Stimulated activated memory B cell treated with anti-CD40 and anti-IgM and Interleukin-4, amounts not matched to agents 10 μg/mL and 1 μg/mL and 100 μg/mL, for 72 hours (primary cell): Measurements from ENCODE around the gene CUL5.
"Not testable (repeated sequence)": the region's sequence is repeated elsewhere in the genome, so short reads cannot be mapped to it uniquely, and the experiment has no call there.

Source experiments
- ATAC-seq: fragments of 150-1000 bp; cut with Tn5 transposase; 2 replicates; pipeline ENCODE4 v1.10.0; 2021
- H3K27ac Mint-ChIP-seq: one replicate; pipeline ENCODE4 v1.8.0; 2022; ENCODE audit warnings: mild to moderate bottlenecking, mixed read lengths
- H3K27me3 Mint-ChIP-seq: one replicate; pipeline ENCODE4 v1.8.0; 2022; ENCODE audit warnings: mixed read lengths
- H3K36me3 Mint-ChIP-seq: one replicate; pipeline ENCODE4 v1.8.0; 2022; ENCODE audit warnings: mixed read lengths
- H3K4me1 Mint-ChIP-seq: one replicate; pipeline ENCODE4 v1.8.0; 2022; ENCODE audit warnings: mixed read lengths
- H3K4me3 Mint-ChIP-seq: one replicate; pipeline ENCODE4 v1.8.0; 2022; ENCODE audit warnings: mild to moderate bottlenecking, moderate library complexity, mixed read lengths
- H3K9me3 Mint-ChIP-seq: one replicate; pipeline ENCODE4 v1.8.0; 2022; ENCODE audit warnings: mixed read lengths

Gene CUL5

DNA sequence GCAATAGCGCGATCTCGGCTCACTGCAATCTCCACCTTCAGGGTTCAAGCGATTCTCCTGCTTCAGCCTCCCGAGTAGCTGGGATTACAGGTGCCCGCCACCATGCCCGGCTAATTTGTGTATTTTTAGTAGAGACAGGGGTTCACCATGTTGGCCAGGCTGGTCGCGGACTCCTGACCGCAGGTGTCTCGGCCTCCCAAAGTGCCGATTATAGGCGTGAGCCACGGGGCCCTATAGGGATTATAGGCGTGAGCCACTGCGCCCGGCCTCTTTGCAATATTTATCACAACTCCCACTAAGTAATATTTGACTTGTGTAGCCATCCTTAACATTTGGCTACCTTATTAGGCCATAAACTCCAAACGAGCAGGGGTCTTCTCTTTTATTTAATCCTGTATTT lies 879 bp upstream of the CUL5 start:
- Mint-ChIP-seq H3K27me3 (no peaks in the 10 kb centered on the region), H3K27ac (no peak overlapping the region), H3K4me1 (peaks cover 19% of the 10 kb centered on the region), H3K9me3 (no peaks in the 10 kb centered on the region), H3K36me3 (peaks cover 4% of the 10 kb centered on the region), H3K4me3 (peak overlapping the region; percentile 99)
- no peak for ATAC-seq

DNA sequence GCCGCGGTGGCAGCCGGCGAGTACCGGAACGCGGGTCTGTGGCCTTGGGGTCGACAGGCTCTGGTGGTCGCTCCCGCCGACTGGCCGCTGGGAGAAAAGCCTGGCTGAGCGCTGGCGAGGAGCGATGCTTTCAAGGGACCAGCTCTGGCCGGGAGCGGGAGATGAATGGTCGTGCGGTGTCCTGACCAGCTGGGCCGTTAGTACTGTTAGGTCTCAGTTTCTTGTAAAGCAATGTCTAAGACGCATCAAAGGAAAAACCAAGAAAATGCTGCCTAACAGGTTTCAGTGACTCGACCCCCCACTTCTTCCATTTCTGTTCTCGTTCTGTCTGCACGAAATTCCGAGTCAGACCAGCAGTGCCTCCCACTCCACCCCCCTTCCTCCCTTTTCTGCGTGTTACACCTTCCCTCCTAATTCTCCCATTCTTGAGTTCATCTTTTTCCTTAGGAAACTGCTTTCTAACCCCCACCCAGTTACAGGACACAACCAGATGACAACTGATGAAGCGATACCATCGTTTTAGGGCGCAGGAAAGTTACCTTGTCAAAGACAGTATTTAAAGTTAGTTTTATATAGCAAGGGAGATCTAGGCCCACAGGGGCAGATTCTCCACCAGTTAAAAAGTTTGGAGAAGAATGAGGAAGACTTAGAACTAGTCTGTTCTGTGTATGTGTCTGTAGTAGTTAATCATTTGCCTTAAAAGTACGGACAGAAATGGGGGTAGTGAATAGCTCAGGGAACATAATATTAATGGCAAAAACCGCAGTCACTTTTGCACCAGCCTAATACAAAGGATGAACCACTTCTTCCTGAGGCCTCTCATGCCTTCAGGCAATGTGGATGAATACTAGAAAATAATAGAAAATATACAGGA lies 1.0 kb downstream of the CUL5 start:
- H3K27ac Mint-ChIP-seq, result peak overlapping the region; percentile 100
- ATAC-seq, result no peak

DNA sequence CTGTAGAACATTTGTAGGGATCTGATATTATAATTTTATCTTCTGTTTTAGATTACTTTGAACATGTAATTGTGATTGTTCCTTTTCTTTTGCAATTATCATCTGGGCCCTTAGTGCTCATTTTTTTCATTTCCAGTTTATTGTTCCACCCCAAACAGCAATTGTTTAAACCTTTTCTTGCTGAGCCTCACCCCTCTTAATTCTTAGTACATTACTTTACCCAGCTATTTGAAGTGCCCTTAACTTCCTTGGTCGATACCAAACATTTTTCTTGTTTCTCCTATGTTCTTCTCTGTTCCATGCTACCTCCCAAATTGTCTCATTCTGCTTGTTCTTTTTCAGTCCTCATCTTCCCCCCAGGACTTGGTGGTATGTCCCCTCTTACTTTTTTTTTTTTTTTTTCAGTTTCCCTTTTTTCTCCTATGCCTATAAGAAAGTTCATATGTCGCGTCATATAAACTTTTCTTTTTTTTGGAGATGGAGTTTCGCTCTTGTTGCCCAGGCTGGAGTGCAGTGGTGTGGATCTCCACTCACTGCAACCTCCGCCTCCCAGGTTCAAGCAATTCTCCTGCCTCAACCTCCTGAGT lies 3.5 kb downstream of the CUL5 start:
- H3K36me3 Mint-ChIP-seq, result peaks cover 22% of the 10 kb centered on the region
- no peak overlapping the region for H3K4me3 Mint-ChIP-seq
- H3K27me3 Mint-ChIP-seq, result no peaks in the 10 kb centered on the region
- H3K9me3 Mint-ChIP-seq, result no peaks in the 10 kb centered on the region
- no peak overlapping the region for H3K27ac Mint-ChIP-seq
- no peak for ATAC-seq
- H3K4me1 Mint-ChIP-seq, result peaks cover 19% of the 10 kb centered on the region

More for the DNA sequence above, 1.0 kb downstream of the CUL5 start:
- Mint-ChIP-seq H3K9me3 (no peaks in the 10 kb centered on the region), H3K4me3 (peak overlapping the region; percentile 99), H3K27me3 (no peaks in the 10 kb centered on the region), H3K4me1 (peaks cover 19% of the 10 kb centered on the region), H3K36me3 (peaks cover 4% of the 10 kb centered on the region)

DNA sequence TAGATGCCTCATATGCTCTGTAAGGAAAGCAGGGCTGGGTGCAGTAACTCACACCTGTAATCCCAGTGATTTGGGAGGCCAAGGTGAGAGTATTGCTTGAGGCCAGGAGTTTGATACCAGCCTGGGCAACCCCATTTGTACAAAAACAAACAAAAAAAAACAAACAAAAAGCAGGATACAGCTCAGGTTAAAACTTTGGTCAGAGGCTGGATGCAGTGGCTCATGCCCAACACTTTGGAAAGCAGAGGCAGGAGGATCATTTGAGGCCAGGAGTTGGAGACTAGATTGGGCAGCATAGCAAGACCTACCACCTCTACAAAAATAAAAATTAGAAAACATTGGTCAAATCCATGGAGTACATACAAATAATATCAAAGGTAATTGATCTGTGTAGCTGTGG lies 7.9 kb downstream of the CUL5 start:
- Mint-ChIP-seq H3K36me3 (peaks cover 18% of the 10 kb centered on the region), H3K27ac (no peak overlapping the region), H3K4me1 (peaks cover 17% of the 10 kb centered on the region), H3K9me3 (no peaks in the 10 kb centered on the region), H3K4me3 (no peak overlapping the region), H3K27me3 (no peaks in the 10 kb centered on the region)
- ATAC-seq, result no peak

GRCh38 chr11:108018708-108019107 lies 10.0 kb downstream of the CUL5 start:
- peaks cover 18% of the 10 kb centered on the region for H3K36me3 Mint-ChIP-seq
- H3K4me3 Mint-ChIP-seq, result no peak overlapping the region
- no peaks in the 10 kb centered on the region for H3K27me3 Mint-ChIP-seq
- no peak for ATAC-seq
- peaks cover 17% of the 10 kb centered on the region for H3K4me1 Mint-ChIP-seq
- no peak overlapping the region for H3K27ac Mint-ChIP-seq
- no peaks in the 10 kb centered on the region for H3K9me3 Mint-ChIP-seq

- H3K4me1 Mint-ChIP-seq, result peaks cover 23% of the 10 kb centered on the region
- H3K27me3 Mint-ChIP-seq, result no peaks in the 10 kb centered on the region
- peaks cover 17% of the 10 kb centered on the region for H3K36me3 Mint-ChIP-seq
- no peak overlapping the region for H3K4me3 Mint-ChIP-seq
- no peak overlapping the region for H3K27ac Mint-ChIP-seq
- ATAC-seq, result no peak
- no peaks in the 10 kb centered on the region for H3K9me3 Mint-ChIP-seq
Measured at GRCh38 chr11:108019870-108020540, 11.3 kb downstream of the CUL5 start.

GRCh38 chr11:108025387-108026080 lies 16.8 kb downstream of the CUL5 start:
- H3K27me3 Mint-ChIP-seq, result no peaks in the 10 kb centered on the region
- no peaks in the 10 kb centered on the region for H3K9me3 Mint-ChIP-seq
- H3K27ac Mint-ChIP-seq, result peak overlapping the region; percentile 73
- H3K4me3 Mint-ChIP-seq, result peak overlapping the region; percentile 32
- peak; percentile 89 for ATAC-seq
- H3K4me1 Mint-ChIP-seq, result peaks cover 47% of the 10 kb centered on the region
- peaks cover 28% of the 10 kb centered on the region for H3K36me3 Mint-ChIP-seq

DNA sequence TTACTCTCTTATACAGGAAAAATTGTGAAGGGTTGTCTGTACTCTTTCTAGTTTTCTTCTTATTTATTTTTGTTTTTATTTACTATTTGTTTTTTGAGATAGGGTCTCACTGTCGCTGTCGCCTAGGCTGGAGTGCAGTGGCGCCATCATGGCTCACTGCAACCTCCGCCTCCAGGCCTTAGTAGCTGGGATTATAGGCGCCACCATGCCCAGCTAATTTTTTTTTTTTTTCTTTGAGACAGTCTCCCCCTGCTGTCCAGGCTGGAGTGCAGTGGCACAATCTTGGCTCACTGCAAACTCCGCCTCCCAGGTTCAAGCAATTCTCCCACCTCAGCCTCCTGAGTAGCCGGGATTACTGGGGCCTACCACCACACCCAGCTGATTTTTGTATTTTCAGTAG lies 18.4 kb downstream of the CUL5 start:
- Mint-ChIP-seq H3K4me3 (no peak overlapping the region), H3K9me3 (peaks cover 4% of the 10 kb centered on the region), H3K27me3 (no peaks in the 10 kb centered on the region), H3K27ac (no peak overlapping the region), H3K36me3 (peaks cover 40% of the 10 kb centered on the region), H3K4me1 (peaks cover 42% of the 10 kb centered on the region)
- no peak for ATAC-seq

DNA sequence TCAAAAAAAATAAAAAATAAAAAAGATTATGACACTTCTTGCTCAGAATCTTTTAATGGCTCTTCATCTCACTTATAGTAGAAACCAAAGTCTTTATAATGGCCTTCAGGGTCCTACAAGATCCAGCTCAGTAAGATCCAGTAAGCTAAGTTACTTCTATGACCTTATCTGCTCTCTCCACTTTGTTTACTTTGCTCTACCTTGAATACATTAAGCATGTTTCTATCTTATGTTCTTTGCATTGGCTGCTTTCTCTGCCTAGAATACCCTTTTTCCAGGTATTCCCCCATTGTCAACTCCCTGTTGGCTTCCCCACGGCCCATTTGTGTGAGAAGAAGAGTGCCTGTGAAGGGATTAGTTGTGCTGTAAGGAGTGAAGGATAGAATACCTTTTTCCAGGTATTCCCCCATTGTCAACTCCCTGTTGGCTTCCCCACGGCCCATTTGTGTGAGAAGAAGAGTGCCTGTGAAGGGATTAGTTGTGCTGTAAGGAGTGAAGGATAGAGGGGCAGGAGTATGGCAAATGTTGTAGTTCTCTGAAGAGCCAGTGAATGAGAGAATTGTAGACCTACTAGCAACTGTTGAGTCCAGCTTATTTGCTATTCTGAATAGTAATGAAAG lies 20.2 kb downstream of the CUL5 start:
- peaks cover 53% of the 10 kb centered on the region for H3K4me1 Mint-ChIP-seq
- H3K4me3 Mint-ChIP-seq, H3K27ac Mint-ChIP-seq, H3K27me3 Mint-ChIP-seq, ATAC-seq, H3K9me3 Mint-ChIP-seq: not testable (repeated sequence)
- H3K36me3 Mint-ChIP-seq, result peaks cover 54% of the 10 kb centered on the region

GRCh38 chr11:108031604-108032003 lies 22.9 kb downstream of the CUL5 start:
- H3K27ac Mint-ChIP-seq, H3K4me3 Mint-ChIP-seq, H3K9me3 Mint-ChIP-seq, H3K27me3 Mint-ChIP-seq, ATAC-seq: not testable (repeated sequence)
- H3K4me1 Mint-ChIP-seq, result peaks cover 31% of the 10 kb centered on the region
- H3K36me3 Mint-ChIP-seq, result peaks cover 58% of the 10 kb centered on the region

GRCh38 chr11:108032800-108033199 lies 24.1 kb downstream of the CUL5 start:
- no peak for ATAC-seq
- no peak overlapping the region for H3K27ac Mint-ChIP-seq

DNA sequence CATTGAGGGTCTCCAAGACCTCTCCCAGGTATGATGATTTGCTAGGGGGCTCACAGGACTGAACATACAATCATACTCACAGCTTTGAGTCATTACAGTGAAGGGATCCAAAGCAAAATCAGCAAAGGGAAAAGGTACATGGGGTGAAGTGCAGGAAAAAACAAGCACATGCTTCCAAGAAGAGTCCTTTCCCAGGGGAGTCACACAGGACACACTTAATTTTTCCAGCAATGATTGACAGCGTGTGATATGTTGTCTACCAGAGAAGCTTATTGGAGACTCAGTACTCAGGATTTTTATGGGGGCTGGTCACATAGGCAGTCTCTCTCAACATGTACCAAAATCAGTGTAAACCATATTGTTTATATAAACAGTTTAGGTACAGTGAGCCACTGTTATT lies 25.3 kb downstream of the CUL5 start:
- Mint-ChIP-seq H3K27me3 (no peaks in the 10 kb centered on the region), H3K4me3 (no peak overlapping the region), H3K27ac (no peak overlapping the region), H3K9me3 (peaks cover 4% of the 10 kb centered on the region), H3K4me1 (peaks cover 14% of the 10 kb centered on the region), H3K36me3 (peaks cover 56% of the 10 kb centered on the region)
- ATAC-seq, result no peak

More at GRCh38 chr11:108032800-108033199, 24.1 kb downstream of the CUL5 start:
- Mint-ChIP-seq H3K36me3 (peaks cover 60% of the 10 kb centered on the region), H3K4me1 (peaks cover 26% of the 10 kb centered on the region), H3K9me3 (peaks cover 4% of the 10 kb centered on the region), H3K4me3 (no peak overlapping the region), H3K27me3 (no peaks in the 10 kb centered on the region)

DNA sequence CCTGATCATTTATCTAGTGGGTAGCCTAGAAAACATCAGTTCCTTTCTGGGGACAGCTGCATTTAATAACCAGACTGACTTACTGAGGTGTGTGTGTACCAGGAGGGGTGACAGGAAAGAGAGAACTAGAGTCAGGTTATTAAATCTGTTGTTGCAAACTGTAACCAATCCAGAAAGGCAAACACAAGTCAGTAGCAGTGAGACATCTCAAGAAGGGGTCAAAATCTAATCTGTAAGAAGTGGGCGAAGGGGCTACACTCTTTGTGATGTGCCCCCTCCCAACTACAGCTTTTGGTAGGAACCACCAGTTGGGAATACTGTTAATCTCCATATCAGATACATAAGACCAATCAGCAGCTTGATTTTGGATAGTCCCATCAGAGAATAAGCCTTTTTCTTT lies 26.3 kb downstream of the CUL5 start:
- no peaks in the 10 kb centered on the region for H3K27me3 Mint-ChIP-seq
- peaks cover 61% of the 10 kb centered on the region for H3K36me3 Mint-ChIP-seq
- no peak for ATAC-seq
- no peak overlapping the region for H3K27ac Mint-ChIP-seq
- H3K4me3 Mint-ChIP-seq, result no peak overlapping the region
- peaks cover 15% of the 10 kb centered on the region for H3K4me1 Mint-ChIP-seq
- H3K9me3 Mint-ChIP-seq, result peaks cover 4% of the 10 kb centered on the region

GRCh38 chr11:108035690-108036089 lies 27.0 kb downstream of the CUL5 start:
- no peak for ATAC-seq
- Mint-ChIP-seq H3K27me3 (no peaks in the 10 kb centered on the region), H3K9me3 (peaks cover 4% of the 10 kb centered on the region), H3K27ac (no peak overlapping the region), H3K4me3 (no peak overlapping the region), H3K36me3 (peaks cover 53% of the 10 kb centered on the region), H3K4me1 (peaks cover 15% of the 10 kb centered on the region)

- Mint-ChIP-seq H3K9me3 (no peaks in the 10 kb centered on the region), H3K4me3 (no peak overlapping the region), H3K4me1 (peaks cover 15% of the 10 kb centered on the region), H3K36me3 (peaks cover 43% of the 10 kb centered on the region), H3K27me3 (no peaks in the 10 kb centered on the region), H3K27ac (no peak overlapping the region)
- ATAC-seq, result no peak
Measured at GRCh38 chr11:108037211-108037610, 28.5 kb downstream of the CUL5 start.
